ENCODE data around the gene ZNF830.

Gene ZNF830

DNA sequence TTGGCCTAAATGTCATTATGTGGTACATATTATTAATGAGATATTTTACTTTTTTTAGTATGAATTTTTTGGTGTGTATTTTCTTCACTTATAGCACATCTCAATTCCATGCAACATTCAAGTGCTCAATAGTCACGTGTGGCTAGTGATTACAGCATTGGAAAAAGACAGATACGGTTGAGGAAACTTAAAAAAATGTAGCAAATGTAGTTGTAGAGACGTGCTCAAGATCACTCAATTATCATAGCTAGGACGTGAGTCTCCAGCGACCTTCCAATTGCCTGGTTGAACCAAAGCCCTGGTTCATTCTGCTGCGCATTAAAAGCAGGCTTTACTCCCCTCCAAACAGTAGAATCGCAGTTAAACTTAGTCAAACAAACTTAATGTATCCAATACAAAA lies 17.8 kb downstream of the ZNF830 start:
- Histone ChIP-seq H3K27me3 (ENCODE audit: control insufficient read depth, insufficient read depth, low read length) (no peaks in the 10 kb centered on the region), H3K4me2 (ENCODE audit: low read length) (peak overlapping the region; percentile 89), H3K9ac (ENCODE audit: low read depth, low read length) (no peak overlapping the region), H3K9me3 (replicated peaks; ENCODE audit: low read length) (no peaks in the 10 kb centered on the region), H3K4me3 (ENCODE audit: low read length) (no peak overlapping the region), H3K4me1 (ENCODE audit: control insufficient read depth, insufficient read depth, low read length) (peaks cover 17% of the 10 kb centered on the region), H3K36me3 (ENCODE audit: insufficient read depth, low read length) (no peaks in the 10 kb centered on the region)

DNA sequence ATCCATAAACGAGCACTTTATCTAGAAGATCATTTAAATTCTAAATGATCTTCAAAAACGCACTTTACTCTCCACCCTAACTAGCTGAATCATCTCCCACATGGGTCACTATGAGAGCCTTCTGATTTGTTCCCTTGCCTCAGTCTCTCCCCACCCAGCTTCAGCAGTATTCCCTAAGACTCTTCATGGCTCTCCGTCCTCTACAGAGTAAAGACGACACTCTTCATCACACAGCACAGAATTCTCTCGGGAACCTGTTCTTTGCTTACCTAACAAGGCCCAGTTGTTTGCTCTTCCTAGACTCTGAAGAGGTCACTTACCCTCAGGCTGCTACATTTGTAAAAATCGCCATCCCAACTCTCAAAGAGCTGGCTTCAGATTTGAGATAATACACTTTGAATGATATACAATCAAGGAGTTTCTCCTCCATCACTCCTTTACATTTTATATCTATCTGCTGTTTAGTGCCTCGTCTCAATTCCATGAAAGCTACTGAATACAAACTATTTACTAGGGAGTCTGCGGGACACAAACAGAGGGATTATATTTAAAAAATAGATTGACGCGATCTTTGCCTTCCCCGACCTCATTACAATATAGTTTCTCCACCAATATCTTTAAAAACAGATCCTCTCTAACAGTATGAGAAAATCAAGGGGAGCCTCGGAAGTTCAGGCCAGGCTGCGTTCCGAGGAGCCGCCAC lies 18.5 kb downstream of the ZNF830 start:
- peak overlapping the region; percentile 89 for H3K4me2 ChIP-seq (ENCODE audit: low read length)
- H3K9ac ChIP-seq (ENCODE audit: low read depth, low read length) = peak overlapping the region; percentile 100
- H3K36me3 ChIP-seq (ENCODE audit: insufficient read depth, low read length) = no peaks in the 10 kb centered on the region
- no peaks in the 10 kb centered on the region for H3K27me3 ChIP-seq (ENCODE audit: control insufficient read depth, insufficient read depth, low read length)
- peaks cover 17% of the 10 kb centered on the region for H3K4me1 ChIP-seq (ENCODE audit: control insufficient read depth, insufficient read depth, low read length)
- H3K9me3 ChIP-seq (replicated peaks; ENCODE audit: low read length) = no peaks in the 10 kb centered on the region
- peak overlapping the region; percentile 95 for H3K4me3 ChIP-seq (ENCODE audit: low read length)

DNA sequence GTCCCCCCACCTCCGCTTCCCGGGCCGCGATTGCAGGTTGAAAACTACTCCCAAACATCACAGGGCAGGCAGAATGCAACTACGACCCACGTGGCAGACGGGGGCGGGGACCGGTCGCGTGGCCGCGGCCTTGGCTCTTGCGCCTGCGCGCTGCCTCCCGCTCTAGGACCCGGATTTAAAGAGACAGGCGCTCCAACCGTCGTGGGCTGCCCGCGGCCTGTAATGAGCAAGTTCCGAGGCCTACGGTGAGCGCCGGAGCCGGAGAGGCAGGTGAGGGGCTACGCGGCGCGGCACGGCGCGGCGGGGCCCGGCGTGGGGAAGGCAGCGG lies 19.0 kb downstream of the ZNF830 start, which contains the start of gene LIG3:
TSS of gene LIG3 (plus strand) at position 160 of the 328 bp plus-strand sequence. CDS start 2,494 bp downstream, outside the sequence.
- no peaks in the 10 kb centered on the region for H3K36me3 ChIP-seq (ENCODE audit: insufficient read depth, low read length)
- no peaks in the 10 kb centered on the region for H3K27me3 ChIP-seq (ENCODE audit: control insufficient read depth, insufficient read depth, low read length)
- peaks cover 17% of the 10 kb centered on the region for H3K4me1 ChIP-seq (ENCODE audit: control insufficient read depth, insufficient read depth, low read length)
- peak within 1 kb of the TSS; percentile 100 for H3K9ac ChIP-seq (ENCODE audit: low read depth, low read length)
- H3K9me3 ChIP-seq (replicated peaks; ENCODE audit: low read length) = no peaks in the 10 kb centered on the region
- H3K4me3 ChIP-seq (ENCODE audit: low read length) = peak within 1 kb of the TSS; percentile 95
- H3K4me2 ChIP-seq (ENCODE audit: low read length) = peak within 1 kb of the TSS; percentile 89

DNA sequence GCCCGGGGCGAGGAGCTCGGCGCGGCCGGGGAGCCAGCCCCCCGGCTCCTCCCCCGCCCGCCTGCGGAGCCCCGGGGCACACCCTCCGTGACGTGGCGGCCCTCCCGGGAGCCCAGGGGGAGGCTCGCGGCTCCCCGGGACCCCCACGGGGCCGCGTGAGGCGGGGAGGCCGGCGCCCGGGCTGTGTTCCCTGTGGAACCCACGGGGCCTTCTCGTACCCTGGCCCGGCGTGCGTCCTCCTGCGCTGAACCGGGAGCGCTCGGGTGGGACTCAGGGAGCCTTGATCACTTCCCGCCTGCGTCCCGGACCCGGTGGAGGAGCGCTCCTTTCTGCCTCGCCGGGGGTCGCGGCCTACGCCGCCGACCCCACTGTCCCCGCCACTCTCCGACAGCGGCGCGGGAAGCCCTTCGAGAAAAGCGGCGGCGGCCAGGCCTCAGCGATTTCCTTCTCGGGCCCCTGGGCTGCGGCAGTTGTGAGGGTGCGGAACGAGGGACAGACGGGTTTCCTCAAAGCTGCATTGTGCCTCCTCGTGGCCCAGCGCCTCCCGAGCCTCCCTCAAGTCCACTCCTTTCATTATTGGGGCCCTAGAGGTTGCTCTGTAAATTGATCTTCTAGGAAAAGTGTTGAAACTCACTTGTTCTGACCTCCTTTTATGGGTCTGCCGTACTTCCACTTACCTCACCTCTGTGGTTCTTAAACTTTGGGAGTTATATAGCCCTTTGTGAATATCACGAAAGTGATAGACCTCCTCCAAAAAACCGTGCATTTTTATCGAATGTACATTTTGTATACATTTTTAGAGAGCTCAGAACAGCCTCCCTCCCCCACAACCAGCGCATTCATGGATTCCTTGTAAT lies 19.6 kb downstream of the ZNF830 start:
- no peaks in the 10 kb centered on the region for H3K36me3 ChIP-seq (ENCODE audit: insufficient read depth, low read length)
- H3K4me3 ChIP-seq (ENCODE audit: low read length) = peak overlapping the region; percentile 95
- peaks cover 17% of the 10 kb centered on the region for H3K4me1 ChIP-seq (ENCODE audit: control insufficient read depth, insufficient read depth, low read length)
- peak overlapping the region; percentile 89 for H3K4me2 ChIP-seq (ENCODE audit: low read length)
- H3K27me3 ChIP-seq (ENCODE audit: control insufficient read depth, insufficient read depth, low read length) = no peaks in the 10 kb centered on the region
- H3K9me3 ChIP-seq (replicated peaks; ENCODE audit: low read length) = no peaks in the 10 kb centered on the region
- peak overlapping the region; percentile 100 for H3K9ac ChIP-seq (ENCODE audit: low read depth, low read length)

DNA sequence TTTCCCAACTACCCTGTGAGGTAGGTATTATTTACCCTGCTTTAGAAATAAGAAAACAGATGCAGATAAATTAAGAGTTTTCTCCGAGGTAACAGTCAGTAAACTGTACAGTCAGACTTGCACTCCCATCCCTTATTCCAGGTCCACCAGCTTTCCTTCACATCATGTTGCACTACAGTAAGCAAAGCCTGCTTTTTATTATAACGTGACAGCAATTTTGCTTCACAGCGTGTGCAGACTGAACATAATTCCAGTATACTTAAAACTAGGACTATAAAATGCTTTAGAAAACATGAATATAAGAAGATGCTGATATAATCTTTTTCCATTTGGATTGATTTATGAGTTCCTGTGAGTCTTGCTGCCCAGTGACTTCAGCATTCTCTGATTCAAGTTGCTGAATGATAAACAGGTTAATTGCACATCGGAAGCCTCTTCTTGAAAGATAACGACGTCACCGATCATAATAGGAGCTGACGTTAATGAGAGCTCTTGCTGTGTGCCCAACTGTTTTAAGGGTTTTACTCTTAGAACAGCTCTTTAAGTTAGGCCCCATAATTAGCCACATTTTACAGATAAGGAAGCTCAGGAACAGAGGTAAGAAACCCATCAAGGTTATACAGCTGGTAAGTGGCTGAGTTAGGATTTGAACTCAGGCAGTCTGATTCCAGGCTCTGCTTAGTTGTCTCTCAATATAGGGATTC lies 20.4 kb downstream of the ZNF830 start:
- no peaks in the 10 kb centered on the region for H3K36me3 ChIP-seq (ENCODE audit: insufficient read depth, low read length)
- peaks cover 17% of the 10 kb centered on the region for H3K4me1 ChIP-seq (ENCODE audit: control insufficient read depth, insufficient read depth, low read length)
- no peaks in the 10 kb centered on the region for H3K27me3 ChIP-seq (ENCODE audit: control insufficient read depth, insufficient read depth, low read length)
- peak overlapping the region; percentile 89 for H3K4me2 ChIP-seq (ENCODE audit: low read length)
- peak overlapping the region; percentile 95 for H3K4me3 ChIP-seq (ENCODE audit: low read length)
- peak overlapping the region; percentile 100 for H3K9ac ChIP-seq (ENCODE audit: low read depth, low read length)
- no peaks in the 10 kb centered on the region for H3K9me3 ChIP-seq (replicated peaks; ENCODE audit: low read length)

DNA sequence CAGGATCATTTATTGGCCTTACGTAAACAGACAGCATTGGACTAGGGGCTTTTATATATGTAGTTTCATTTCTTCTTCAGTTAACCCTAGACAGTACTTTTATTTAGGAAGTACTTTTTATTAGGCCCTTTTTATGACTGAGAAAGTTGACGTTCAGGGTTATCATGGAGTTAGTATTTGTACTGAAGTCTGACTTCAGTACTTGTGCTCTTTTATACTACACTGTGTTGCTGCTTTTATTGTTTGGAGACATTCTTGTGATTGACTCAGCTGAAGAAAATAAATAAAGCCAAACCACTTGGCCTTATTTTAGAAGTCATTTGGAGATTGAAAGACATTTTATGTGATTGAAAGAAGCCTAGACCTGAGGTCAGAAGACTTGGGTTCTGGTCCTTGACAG lies 25.9 kb downstream of the ZNF830 start:
- Histone ChIP-seq H3K4me3 (ENCODE audit: low read length) (no peak overlapping the region), H3K4me1 (ENCODE audit: control insufficient read depth, insufficient read depth, low read length) (peaks cover under 1% of the 10 kb centered on the region), H3K36me3 (ENCODE audit: insufficient read depth, low read length) (peaks cover 29% of the 10 kb centered on the region)

DNA sequence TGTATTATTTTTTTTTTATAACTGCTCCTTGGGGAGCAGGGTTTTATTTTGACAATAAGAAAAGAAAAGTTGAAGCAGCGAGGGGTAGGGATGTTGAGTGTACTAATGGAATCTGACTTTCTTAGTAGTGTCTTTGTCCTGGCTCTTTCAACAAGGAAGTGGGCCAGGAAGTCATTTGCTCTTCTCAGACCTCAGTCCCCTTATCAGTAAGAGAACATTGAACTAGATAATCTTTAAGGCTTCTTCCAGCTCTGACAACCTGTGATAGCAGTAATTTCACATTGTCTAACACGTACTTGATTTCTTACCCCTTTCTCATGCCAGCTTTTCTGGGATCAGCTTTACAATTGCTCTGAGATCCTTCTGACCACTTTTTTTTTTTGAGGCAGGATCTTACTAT lies 27.3 kb downstream of the ZNF830 start:
- peaks cover 40% of the 10 kb centered on the region for H3K36me3 ChIP-seq (ENCODE audit: insufficient read depth, low read length)

More for the DNA sequence above, 25.9 kb downstream of the ZNF830 start:
- Histone ChIP-seq H3K27me3 (ENCODE audit: control insufficient read depth, insufficient read depth, low read length) (no peaks in the 10 kb centered on the region), H3K4me2 (ENCODE audit: low read length) (no peak overlapping the region), H3K9me3 (replicated peaks; ENCODE audit: low read length) (no peaks in the 10 kb centered on the region), H3K9ac (ENCODE audit: low read depth, low read length) (no peak overlapping the region)

DNA sequence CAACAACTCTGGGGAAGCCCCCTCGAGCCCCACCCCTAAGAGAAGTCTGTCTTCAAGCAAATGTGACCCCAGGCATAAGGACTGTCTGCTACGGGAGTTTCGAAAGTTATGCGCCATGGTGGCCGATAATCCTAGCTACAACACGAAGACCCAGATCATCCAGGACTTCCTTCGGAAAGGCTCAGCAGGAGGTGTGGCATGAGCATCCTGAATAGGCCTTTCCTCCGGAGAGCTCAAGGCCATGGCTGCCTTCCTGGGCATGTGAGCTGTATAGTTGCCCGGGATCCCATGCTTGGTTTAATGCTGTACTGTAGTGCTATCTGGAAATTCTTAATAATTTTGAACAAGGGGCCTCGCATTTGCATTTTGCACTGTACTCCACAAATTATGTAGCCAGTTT lies 28.1 kb downstream of the ZNF830 start:
- H3K9me3 ChIP-seq (replicated peaks; ENCODE audit: low read length) = no peaks in the 10 kb centered on the region
- no peak overlapping the region for H3K9ac ChIP-seq (ENCODE audit: low read depth, low read length)
- no peak overlapping the region for H3K4me3 ChIP-seq (ENCODE audit: low read length)
- peaks cover 43% of the 10 kb centered on the region for H3K36me3 ChIP-seq (ENCODE audit: insufficient read depth, low read length)
- H3K4me1 ChIP-seq (ENCODE audit: control insufficient read depth, insufficient read depth, low read length) = no peaks in the 10 kb centered on the region
- no peaks in the 10 kb centered on the region for H3K27me3 ChIP-seq (ENCODE audit: control insufficient read depth, insufficient read depth, low read length)
- no peak overlapping the region for H3K4me2 ChIP-seq (ENCODE audit: low read length)

More for the DNA sequence above, 27.3 kb downstream of the ZNF830 start:
- H3K27me3 ChIP-seq (ENCODE audit: control insufficient read depth, insufficient read depth, low read length) = no peaks in the 10 kb centered on the region
- no peaks in the 10 kb centered on the region for H3K4me1 ChIP-seq (ENCODE audit: control insufficient read depth, insufficient read depth, low read length)
- no peaks in the 10 kb centered on the region for H3K9me3 ChIP-seq (replicated peaks; ENCODE audit: low read length)
- H3K4me2 ChIP-seq (ENCODE audit: low read length) = no peak overlapping the region
- no peak overlapping the region for H3K4me3 ChIP-seq (ENCODE audit: low read length)
- H3K9ac ChIP-seq (ENCODE audit: low read depth, low read length) = no peak overlapping the region

DNA sequence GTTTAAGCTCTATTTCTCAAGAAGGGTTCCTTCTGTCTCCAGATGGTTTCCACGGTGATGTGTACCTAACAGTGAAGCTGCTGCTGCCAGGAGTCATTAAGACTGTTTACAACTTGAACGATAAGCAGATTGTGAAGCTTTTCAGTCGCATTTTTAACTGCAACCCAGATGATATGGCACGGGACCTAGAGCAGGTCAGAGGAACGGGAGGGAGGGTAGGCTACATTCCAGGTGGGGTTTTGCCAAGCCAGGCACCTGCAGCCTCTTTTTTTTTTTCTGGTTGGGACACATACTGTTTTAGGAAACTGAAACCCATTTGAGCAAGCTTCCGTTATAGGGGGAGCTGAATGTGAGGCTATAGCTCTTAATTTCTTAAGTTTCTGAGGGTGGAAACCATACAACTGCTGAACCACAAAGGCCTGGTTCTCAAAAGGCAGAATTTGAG lies 29.6 kb downstream of the ZNF830 start:
- Histone ChIP-seq H3K4me2 (ENCODE audit: low read length) (no peak overlapping the region), H3K36me3 (ENCODE audit: insufficient read depth, low read length) (peaks cover 43% of the 10 kb centered on the region), H3K9ac (ENCODE audit: low read depth, low read length) (no peak overlapping the region)

DNA sequence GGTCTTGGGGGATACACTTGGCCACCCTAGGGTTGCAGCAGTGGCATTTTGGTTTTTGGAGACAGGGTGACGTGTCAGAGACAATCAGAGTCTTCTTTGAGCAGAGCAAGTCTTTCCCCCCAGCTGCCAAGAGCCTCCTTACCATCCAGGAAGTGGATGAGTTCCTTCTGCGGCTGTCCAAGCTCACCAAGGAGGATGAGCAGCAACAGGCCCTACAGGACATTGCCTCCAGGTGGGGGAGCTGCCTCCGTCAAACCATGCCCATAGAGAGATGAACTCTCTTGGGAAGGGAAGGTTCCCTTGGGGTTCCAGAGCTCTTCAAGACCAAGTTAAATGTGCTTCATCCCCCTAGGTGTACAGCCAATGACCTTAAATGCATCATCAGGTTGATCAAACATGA lies 30.3 kb downstream of the ZNF830 start:
- Histone ChIP-seq H3K27me3 (ENCODE audit: control insufficient read depth, insufficient read depth, low read length) (no peaks in the 10 kb centered on the region), H3K4me2 (ENCODE audit: low read length) (no peak overlapping the region), H3K36me3 (ENCODE audit: insufficient read depth, low read length) (peaks cover 45% of the 10 kb centered on the region), H3K9ac (ENCODE audit: low read depth, low read length) (no peak overlapping the region), H3K4me1 (ENCODE audit: control insufficient read depth, insufficient read depth, low read length) (no peaks in the 10 kb centered on the region), H3K4me3 (ENCODE audit: low read length) (no peak overlapping the region), H3K9me3 (replicated peaks; ENCODE audit: low read length) (no peaks in the 10 kb centered on the region)

More for the DNA sequence above, 29.6 kb downstream of the ZNF830 start:
- Histone ChIP-seq H3K27me3 (ENCODE audit: control insufficient read depth, insufficient read depth, low read length) (no peaks in the 10 kb centered on the region), H3K9me3 (replicated peaks; ENCODE audit: low read length) (no peaks in the 10 kb centered on the region), H3K4me1 (ENCODE audit: control insufficient read depth, insufficient read depth, low read length) (no peaks in the 10 kb centered on the region), H3K4me3 (ENCODE audit: low read length) (no peak overlapping the region)

DNA sequence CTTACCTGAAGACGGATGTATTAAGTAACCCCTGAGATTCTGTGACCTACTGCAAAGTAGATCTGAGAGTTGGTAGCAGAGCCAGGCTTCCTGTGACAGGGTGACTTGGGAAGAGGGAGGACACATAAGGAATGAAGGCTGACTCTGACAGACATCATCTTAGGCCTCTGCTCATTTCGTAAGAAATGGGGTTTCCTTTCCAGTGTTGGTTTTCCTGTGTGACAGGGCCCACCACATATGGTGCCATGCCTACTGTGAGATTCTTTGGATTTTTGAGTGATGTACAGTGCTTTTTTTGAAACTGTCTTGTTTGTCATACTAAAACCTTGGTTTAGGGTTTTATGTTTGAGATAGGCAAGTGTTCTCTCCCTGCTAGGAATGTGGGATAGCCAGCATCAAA lies 31.7 kb downstream of the ZNF830 start:
- H3K27me3 ChIP-seq (ENCODE audit: control insufficient read depth, insufficient read depth, low read length) = no peaks in the 10 kb centered on the region
- H3K9me3 ChIP-seq (replicated peaks; ENCODE audit: low read length) = no peaks in the 10 kb centered on the region
- peaks cover 50% of the 10 kb centered on the region for H3K36me3 ChIP-seq (ENCODE audit: insufficient read depth, low read length)
- peaks cover 8% of the 10 kb centered on the region for H3K4me1 ChIP-seq (ENCODE audit: control insufficient read depth, insufficient read depth, low read length)
- no peak overlapping the region for H3K9ac ChIP-seq (ENCODE audit: low read depth, low read length)
- H3K4me2 ChIP-seq (ENCODE audit: low read length) = no peak overlapping the region
- H3K4me3 ChIP-seq (ENCODE audit: low read length) = no peak overlapping the region
